ENCODE results near the gene FNDC4.

Gene FNDC4

GRCh38 chr2:27507293-27507692, 12.3 kb upstream of the FNDC4 start:
- Mint-ChIP-seq H3K36me3 (ENCODE audit: insufficient read depth) (no peaks in the 10 kb centered on the region), H3K27me3 (peaks cover 8% of the 10 kb centered on the region), H3K4me3 (no peak overlapping the region), H3K27ac (ENCODE audit: low read depth) (no peak overlapping the region), H3K4me1 (no peaks in the 10 kb centered on the region), H3K9me3 (no peaks in the 10 kb centered on the region)
- ATAC-seq (replicated peaks; ENCODE audit: extremely low read depth, poor library complexity, severe bottlenecking) (no peak), DNase-seq (ENCODE audit: low spot score in 2 of 2) (no peak)

DNA sequence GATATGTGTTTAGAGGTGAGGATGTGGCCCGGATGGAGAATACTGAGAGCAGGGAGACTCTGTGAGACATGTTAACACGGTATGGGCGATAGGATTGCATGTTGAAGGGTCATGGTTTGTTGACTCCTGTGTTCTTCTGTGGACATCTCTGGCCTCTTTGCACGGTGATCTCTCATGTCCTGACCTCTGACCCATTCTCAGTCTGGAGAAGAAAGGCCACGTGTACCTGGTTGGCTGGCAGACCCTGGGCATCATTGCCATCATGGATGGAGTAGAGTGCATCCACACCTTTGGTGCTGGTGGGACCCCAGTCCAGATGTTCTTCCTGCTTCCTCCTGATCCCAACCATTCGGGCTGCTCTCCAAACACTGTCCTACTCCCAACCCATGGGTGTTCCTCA, 11.6 kb upstream of the FNDC4 start:
- ATAC-seq (replicated peaks; ENCODE audit: extremely low read depth, poor library complexity, severe bottlenecking), result no peak
- no peaks in the 10 kb centered on the region for H3K9me3 Mint-ChIP-seq

DNA sequence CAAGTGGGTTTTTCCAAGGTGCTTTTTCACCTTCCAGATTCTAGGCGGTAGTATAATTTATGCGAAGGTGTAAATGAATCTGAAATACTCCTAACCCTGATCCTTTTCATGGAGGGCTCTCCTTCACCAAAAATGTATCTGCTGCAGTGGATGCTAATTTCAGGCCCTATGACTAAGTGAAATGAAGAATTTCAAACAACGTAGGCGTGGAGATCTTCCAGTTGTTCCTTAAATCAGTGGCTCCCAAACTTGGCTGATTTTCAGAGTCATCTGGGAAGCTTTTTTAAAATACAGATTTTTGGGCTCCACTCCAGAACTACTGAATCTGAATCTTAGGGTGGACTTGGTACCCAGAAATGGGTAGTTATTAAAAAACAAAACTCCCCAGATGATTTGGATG, 7.1 kb upstream of the FNDC4 start:
- DNase-seq (ENCODE audit: low spot score in 2 of 2), result no peak
- no peaks in the 10 kb centered on the region for H3K36me3 Mint-ChIP-seq (ENCODE audit: insufficient read depth)
- no peak overlapping the region for H3K27ac Mint-ChIP-seq (ENCODE audit: low read depth)
- H3K4me3 Mint-ChIP-seq, result no peak overlapping the region
- no peak for ATAC-seq (replicated peaks; ENCODE audit: extremely low read depth, poor library complexity, severe bottlenecking)
- peaks cover 26% of the 10 kb centered on the region for H3K27me3 Mint-ChIP-seq
- H3K4me1 Mint-ChIP-seq, result no peaks in the 10 kb centered on the region
- no peaks in the 10 kb centered on the region for H3K9me3 Mint-ChIP-seq

More for the DNA sequence above, 11.6 kb upstream of the FNDC4 start:
- H3K4me3 Mint-ChIP-seq, result no peak overlapping the region
- peaks cover 8% of the 10 kb centered on the region for H3K27me3 Mint-ChIP-seq
- H3K36me3 Mint-ChIP-seq (ENCODE audit: insufficient read depth), result no peaks in the 10 kb centered on the region
- no peak overlapping the region for H3K27ac Mint-ChIP-seq (ENCODE audit: low read depth)
- DNase-seq (ENCODE audit: low spot score in 2 of 2), result no peak
- H3K4me1 Mint-ChIP-seq, result no peaks in the 10 kb centered on the region

DNA sequence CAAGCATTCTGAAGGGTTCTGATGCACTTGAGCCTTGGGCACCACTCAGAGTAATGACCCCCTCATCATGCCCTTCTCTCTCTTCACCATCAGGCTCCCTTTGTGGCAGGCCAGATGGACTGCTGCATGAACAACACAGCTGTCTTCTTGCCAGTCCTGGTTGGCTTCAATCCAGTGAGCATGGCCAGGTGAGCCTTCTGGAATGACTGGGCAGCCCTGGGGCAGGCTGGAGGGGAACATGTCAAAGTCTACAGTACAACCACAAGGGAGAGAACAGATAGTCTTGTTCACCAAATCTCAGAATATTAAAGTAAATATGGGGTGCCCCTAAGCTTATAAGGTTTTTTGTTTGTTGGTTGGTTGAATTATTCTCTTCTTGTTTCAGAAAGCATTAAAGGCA, 6.0 kb upstream of the FNDC4 start:
- ATAC-seq (replicated peaks; ENCODE audit: extremely low read depth, poor library complexity, severe bottlenecking), result no peak
- Mint-ChIP-seq H3K27ac (ENCODE audit: low read depth) (no peak overlapping the region), H3K4me3 (no peak overlapping the region), H3K9me3 (no peaks in the 10 kb centered on the region), H3K36me3 (ENCODE audit: insufficient read depth) (no peaks in the 10 kb centered on the region), H3K27me3 (peaks cover 37% of the 10 kb centered on the region), H3K4me1 (no peaks in the 10 kb centered on the region)
- DNase-seq (ENCODE audit: low spot score in 2 of 2), result no peak

- H3K27ac Mint-ChIP-seq (ENCODE audit: low read depth), result no peak overlapping the region
- no peak overlapping the region for H3K4me3 Mint-ChIP-seq
- H3K4me1 Mint-ChIP-seq, result peaks cover 10% of the 10 kb centered on the region
- ATAC-seq (replicated peaks; ENCODE audit: extremely low read depth, poor library complexity, severe bottlenecking) (no peak), DNase-seq (ENCODE audit: low spot score in 2 of 2) (no peak)
- H3K36me3 Mint-ChIP-seq (ENCODE audit: insufficient read depth), result no peaks in the 10 kb centered on the region
- peaks cover 54% of the 10 kb centered on the region for H3K27me3 Mint-ChIP-seq
- H3K9me3 Mint-ChIP-seq, result no peaks in the 10 kb centered on the region
These were observed 4.0 kb upstream of the FNDC4 start for GRCh38 chr2:27498975-27499374.

DNA sequence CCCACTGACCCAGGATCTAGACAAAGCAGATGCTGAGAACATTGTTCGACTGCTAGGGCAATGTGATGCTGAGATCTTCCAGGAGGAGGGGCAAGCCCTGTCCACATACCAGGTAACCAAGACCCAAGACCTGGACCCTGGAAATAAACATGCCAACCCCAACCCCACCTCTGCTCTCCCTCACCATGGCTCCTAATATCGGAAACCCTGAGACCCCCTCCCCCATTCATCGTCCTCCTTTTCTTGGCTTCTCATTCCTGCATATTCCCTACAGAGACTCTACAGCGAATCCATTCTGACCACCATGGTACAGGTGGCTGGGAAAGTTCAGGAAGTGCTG, 2.3 kb upstream of the FNDC4 start:
- no peaks in the 10 kb centered on the region for H3K9me3 Mint-ChIP-seq
- peaks cover 1% of the 10 kb centered on the region for H3K36me3 Mint-ChIP-seq (ENCODE audit: insufficient read depth)
- peaks cover 10% of the 10 kb centered on the region for H3K4me1 Mint-ChIP-seq
- H3K27me3 Mint-ChIP-seq, result peaks cover 67% of the 10 kb centered on the region
- DNase-seq (ENCODE audit: low spot score in 2 of 2) (no peak), ATAC-seq (replicated peaks; ENCODE audit: extremely low read depth, poor library complexity, severe bottlenecking) (no peak)
- H3K27ac Mint-ChIP-seq (ENCODE audit: low read depth), result no peak overlapping the region
- no peak overlapping the region for H3K4me3 Mint-ChIP-seq

- ATAC-seq (replicated peaks; ENCODE audit: extremely low read depth, poor library complexity, severe bottlenecking) (no peak), DNase-seq (ENCODE audit: low spot score in 2 of 2) (no peak)
- Mint-ChIP-seq H3K4me3 (peak within 1 kb of the TSS; percentile 78), H3K27me3 (peaks cover 67% of the 10 kb centered on the region), H3K9me3 (no peaks in the 10 kb centered on the region), H3K27ac (ENCODE audit: low read depth) (no peak within 1 kb of the TSS), H3K4me1 (peaks cover 10% of the 10 kb centered on the region), H3K36me3 (ENCODE audit: insufficient read depth) (peaks cover 1% of the 10 kb centered on the region)
These were observed 1.6 kb upstream of the FNDC4 start, which contains the start of gene GCKR for GRCh38 chr2:27496357-27497287. GCKR (plus strand) TSS chr2:27496839; CDS start chr2:27496905, 66 bp downstream.

GRCh38 chr2:27495840-27496356, 898 bp upstream of the FNDC4 start:
- Mint-ChIP-seq H3K27me3 (peaks cover 67% of the 10 kb centered on the region), H3K36me3 (ENCODE audit: insufficient read depth) (peaks cover 1% of the 10 kb centered on the region), H3K4me3 (peak overlapping the region; percentile 78), H3K27ac (ENCODE audit: low read depth) (no peak overlapping the region), H3K4me1 (peaks cover 10% of the 10 kb centered on the region), H3K9me3 (no peaks in the 10 kb centered on the region)
- ATAC-seq (replicated peaks; ENCODE audit: extremely low read depth, poor library complexity, severe bottlenecking), result no peak
- no peak for DNase-seq (ENCODE audit: low spot score in 2 of 2)

- DNase-seq (ENCODE audit: low spot score in 2 of 2) (no peak), ATAC-seq (replicated peaks; ENCODE audit: extremely low read depth, poor library complexity, severe bottlenecking) (no peak)
- no peaks in the 10 kb centered on the region for H3K9me3 Mint-ChIP-seq
- H3K27ac Mint-ChIP-seq (ENCODE audit: low read depth), result no peak overlapping the region
- H3K4me3 Mint-ChIP-seq, result peak overlapping the region; percentile 35
- peaks cover 6% of the 10 kb centered on the region for H3K36me3 Mint-ChIP-seq (ENCODE audit: insufficient read depth)
- H3K27me3 Mint-ChIP-seq, result peaks cover 64% of the 10 kb centered on the region
- peaks cover 18% of the 10 kb centered on the region for H3K4me1 Mint-ChIP-seq
These were observed 586 bp downstream of the FNDC4 start for GRCh38 chr2:27494284-27494943.

GRCh38 chr2:27493948-27494283, 1.1 kb downstream of the FNDC4 start:
- Mint-ChIP-seq H3K36me3 (ENCODE audit: insufficient read depth) (peaks cover 9% of the 10 kb centered on the region), H3K4me3 (peak overlapping the region; percentile 35), H3K27me3 (peaks cover 59% of the 10 kb centered on the region), H3K9me3 (no peaks in the 10 kb centered on the region), H3K4me1 (peaks cover 23% of the 10 kb centered on the region), H3K27ac (ENCODE audit: low read depth) (no peak overlapping the region)
- ATAC-seq (replicated peaks; ENCODE audit: extremely low read depth, poor library complexity, severe bottlenecking) (no peak), DNase-seq (ENCODE audit: low spot score in 2 of 2) (no peak)

- no peak for DNase-seq (ENCODE audit: low spot score in 2 of 2)
- H3K27ac Mint-ChIP-seq (ENCODE audit: low read depth), result no peak overlapping the region
- H3K36me3 Mint-ChIP-seq (ENCODE audit: insufficient read depth), result peaks cover 9% of the 10 kb centered on the region
- ATAC-seq (replicated peaks; ENCODE audit: extremely low read depth, poor library complexity, severe bottlenecking), result no peak
- peaks cover 23% of the 10 kb centered on the region for H3K4me1 Mint-ChIP-seq
- H3K27me3 Mint-ChIP-seq, result peaks cover 45% of the 10 kb centered on the region
- no peak overlapping the region for H3K4me3 Mint-ChIP-seq
- no peaks in the 10 kb centered on the region for H3K9me3 Mint-ChIP-seq
These were observed 2.4 kb downstream of the FNDC4 start for GRCh38 chr2:27492557-27492956.

DNA sequence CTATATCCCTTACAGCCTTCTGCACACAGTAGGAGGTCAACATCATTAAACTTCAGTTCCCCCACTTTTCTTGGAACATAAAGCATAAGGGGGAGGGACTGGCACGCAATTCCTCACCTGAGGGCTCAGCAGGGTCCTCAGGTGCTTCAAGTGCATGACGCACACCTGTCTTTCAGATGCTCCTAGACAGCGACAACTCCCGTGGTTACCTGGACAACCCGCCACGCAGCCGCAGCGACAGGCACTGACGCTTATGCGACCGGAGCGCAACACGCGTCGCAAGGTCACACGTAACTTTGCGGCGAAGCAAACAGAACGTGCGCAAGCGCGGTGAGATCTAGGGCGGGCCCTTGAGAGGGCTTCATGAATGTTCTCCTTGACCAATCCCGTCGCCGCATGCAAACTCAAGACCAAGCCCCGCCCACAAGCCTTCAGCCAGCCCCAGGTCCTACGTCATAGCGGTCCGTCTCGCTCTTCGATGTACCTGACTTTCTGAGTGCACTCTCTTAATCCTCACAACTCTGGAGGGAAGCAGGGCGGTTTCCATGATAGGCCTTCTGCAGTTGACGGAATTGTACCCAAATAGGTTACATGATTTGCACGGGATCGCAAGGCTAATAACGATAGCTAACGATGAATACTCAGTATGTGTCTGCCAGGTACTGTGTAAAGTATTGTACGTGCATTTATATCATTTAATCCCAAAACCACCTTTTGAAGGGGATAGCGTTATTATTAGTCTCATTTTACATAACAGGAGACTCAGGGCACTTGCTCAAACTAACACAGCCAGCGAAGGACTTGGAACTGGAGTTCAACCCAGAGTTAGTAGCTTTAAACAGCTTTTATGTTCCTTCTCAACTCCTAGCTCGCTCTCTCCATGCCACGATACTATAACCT, 5.3 kb downstream of the FNDC4 start, which contains the start of gene IFT172:
Gene IFT172 (minus strand): TSS at position 246 of the 900 bp plus-strand sequence. CDS start 90 bp downstream, at position 156.
- peak; percentile 97 to 99 for DNase-seq (ENCODE audit: low spot score in 2 of 2)
- Mint-ChIP-seq H3K9me3 (no peaks in the 10 kb centered on the region), H3K4me3 (peak within 1 kb of the TSS; percentile 83), H3K27ac (ENCODE audit: low read depth) (peak within 1 kb of the TSS; percentile 90), H3K4me1 (peaks cover 14% of the 10 kb centered on the region), H3K36me3 (ENCODE audit: insufficient read depth) (peaks cover 9% of the 10 kb centered on the region), H3K27me3 (peaks cover 18% of the 10 kb centered on the region)
- ATAC-seq (replicated peaks; ENCODE audit: extremely low read depth, poor library complexity, severe bottlenecking), result peak; percentile 93

Measured in central memory CD8-positive, alpha-beta T cell (primary cell).